Heart left ventricle (tissue), 16 donors: Measurements from ENCODE around the gene TRIM9. TPM values are rescaled to one million over a fixed set of nuclear protein-coding genes. Genes with fewer than 3 reads are reported as not detected.
A peak's percentile ranks its signal among the peaks of the same experiment; 100 is the strongest.

Experiments
- ATAC-seq, 4 donors: fragments of 200-7000 bp; cut with Tn5 transposase; one replicate each; pipeline ENCODE4 v1.9.1; 2020 to 2022; ENCODE audit warnings: moderate library complexity in 4 of 4, mild to moderate bottlenecking in 3 of 4, moderate number of reproducible peaks in 1 of 4
- DNase-seq, 5 donors: peaks; one replicate each; pipeline ENCODE4 v3.0.0-alpha.2; 2020
- H3K27ac ChIP-seq, 12 donors: fragments of 200-600 bp; sonication (generic) in 4 of 12; one replicate each; pipeline versions ENCODE4 v1.5.0 to v1.8.0; 2016 to 2022; ENCODE audit warnings: mild to moderate bottlenecking in 2 of 12
- H3K27me3 ChIP-seq, 9 donors: fragments of 200-600 bp; sonication (generic) in 2 of 9; one replicate each; pipeline versions ENCODE4 v1.5.1 to v1.8.0; 2016 to 2022; ENCODE audit warnings: mild to moderate bottlenecking in 3 of 9
- H3K36me3 ChIP-seq, 9 donors: fragments of 200-600 bp; sonication (generic) in 2 of 9; one replicate each; pipeline versions ENCODE4 v1.5.0 to v1.8.0; 2018 to 2022; ENCODE audit warnings: mild to moderate bottlenecking in 2 of 9
- H3K4me1 ChIP-seq, 12 donors: fragments of 200-600 bp; sonication (generic) in 4 of 12; one replicate each; pipeline versions ENCODE4 v1.5.0 to v1.8.0; 2016 to 2022; ENCODE audit warnings: mild to moderate bottlenecking in 3 of 12
- H3K4me3 ChIP-seq, 12 donors: fragments of 200-600 bp; sonication (generic) in 4 of 12; one replicate each; pipeline versions ENCODE4 v1.5.0 to v1.8.0; 2017 to 2022; ENCODE audit warnings: mild to moderate bottlenecking in 9 of 12, moderate library complexity in 4 of 12
- H3K9me3 ChIP-seq, 12 donors: fragments of 200-600 bp; sonication (generic) in 4 of 12; one replicate each; pipeline versions ENCODE4 v1.5.0 to v1.8.0; 2016 to 2022; ENCODE audit warnings: mild to moderate bottlenecking in 1 of 12
- CTCF ChIP-seq, 12 donors: fragments of 200-600 bp; sonication (generic) in 4 of 12; IDR thresholded peaks; one replicate each; pipeline versions ENCODE4 v1.5.0 to v1.8.0; 2018 to 2022; ENCODE audit warnings: antibody characterized with exemption in 12 of 12, mild to moderate bottlenecking in 5 of 12
- POLR2A ChIP-seq, 2 donors: fragments of 450-650 bp; IDR thresholded peaks; one replicate each; pipeline ENCODE4 v1.6.1; 2017; ENCODE audit warnings: antibody characterized with exemption in 2 of 2, mild to moderate bottlenecking in 2 of 2, moderate library complexity in 2 of 2
- WGBS, 4 donors: extraction: QIAGEN DNeasy Blood & Tissue Kit in 2 of 4; methylation state at CpG; one replicate each; pipeline versions ENCODE4 v1.1.5 to v1.1.7; 2013 to 2018; 5-methylcytosine and 5-hydroxymethylcytosine counted together
- intact Hi-C, 10 donors: fragments of 100-400 bp; cut with DNase I; formaldehyde crosslinking; loops; one replicate each; pipeline versions ENCODE4 v1.11.1 to v1.14.2; 2022
- polyA plus RNA-seq, 2 donors: library from polyadenylated mRNA; stranded (reverse); fragments of 200-250 nt; gene quantifications; one replicate each; pipeline ENCODE4 v1.2.3, GENCODE V29; 2013
- total RNA-seq, 9 donors: library from RNA; depleted of rRNA in 2 of 9; stranded (reverse); fragments of >200 nt in 2 of 9; fragmentation: NEBNext Ultra II Directional in 3 of 9; extraction: Animal tissue kit (Norgen Biotek cat#: 25700) in 3 of 9; gene quantifications; one replicate each; pipeline versions ENCODE4 v1.1.0 to v1.2.4, GENCODE V29; 2016 to 2023
- donor health status: ischemic (EF 13 %, LVEDD 7.1; RV severe dilation, severe dysfunction).
- donor health status: healthy with polysubstance abuse.
- donor health status: DM: no; HTN: yes; CAD: no.
- donor health status: DM: no; HTN: no; CAD: no.
- donor health status: ischemic (EF 25% LVEDD 6.9; RV normal size, moderate dysfunction).
- donor health status: ischemic (EF 25% LVEDD 5.7; RV mildly dilated, moderate dysfunction).
- donor health status: healthy.
- donor health status: DM: yes; HTN: yes; CAD: no.
- donor health status: ischemic (EF 35%, LVEDD 5.7; RV mildly dilated, moderate dysfunction).
- donor health status: nonischemic (EF 11% LVEDD 7.7; RV severe dilation, severe dysfunction).
- donor health status: DM: yes; HTN: yes; CAD: no.
- donor health status: PGD.
- donor health status: ischemic (EF 29% LVEDD 5.4; RV normal size, mild dysfunction).
- donor health status: nonischemic (EF 23%, LVEDD 6.1; RV moderate dilation, normal function).

The TRIM9 gene
- total and polyA plus RNA-seq, 11 donors, result 0.20 to 1.7 (median 0.50) TPM

- H3K4me3 ChIP-seq, result no peak overlapping the region
- WGBS, 4 donors, result 61 to 78% (median 69%) methylated on average over 4 of the region's 4 CpGs
- no peaks in the 10 kb centered on the region for H3K36me3 ChIP-seq
- no peaks in the 10 kb centered on the region for H3K4me1 ChIP-seq
- no peak overlapping the region for H3K27ac ChIP-seq
- TF ChIP-seq CTCF (IDR thresholded peaks at IDR 0.05) (no peak), POLR2A (IDR thresholded peaks at IDR 0.05) (no peak)
- H3K27me3 ChIP-seq, result no peaks in the 10 kb centered on the region
- intact Hi-C loops, result no loop called here
- no peaks in the 10 kb centered on the region for H3K9me3 ChIP-seq
- no peak for ATAC-seq
- no peak for DNase-seq
These were observed 66.5 kb downstream of the TRIM9 start for GRCh38 chr14:51028361-51028760.

GRCh38 chr14:51024377-51024776, 70.5 kb downstream of the TRIM9 start:
- no peaks in the 10 kb centered on the region for H3K36me3 ChIP-seq
- H3K4me3 ChIP-seq, result no peak overlapping the region
- peaks cover 0 to 12% (median 0%) of the 10 kb centered on the region in 12 donors for H3K4me1 ChIP-seq
- no peak for DNase-seq
- intact Hi-C loops, result no loop called here
- no peak for ATAC-seq
- H3K27ac ChIP-seq, result peak overlapping the region in 1 of 12 donors; percentile 32
- H3K27me3 ChIP-seq, result no peaks in the 10 kb centered on the region
- TF ChIP-seq CTCF (IDR thresholded peaks at IDR 0.05) (no peak), POLR2A (IDR thresholded peaks at IDR 0.05) (no peak)
- H3K9me3 ChIP-seq, result no peaks in the 10 kb centered on the region

- peaks cover 0 to 15% (median 0%) of the 10 kb centered on the region in 12 donors for H3K4me1 ChIP-seq
- intact Hi-C loops, result no loop called here
- no peak for TF ChIP-seq CTCF (IDR thresholded peaks at IDR 0.05)
- no peak for TF ChIP-seq POLR2A (IDR thresholded peaks at IDR 0.05)
- DNase-seq (no peak), ATAC-seq (no peak)
- no peaks in the 10 kb centered on the region for H3K36me3 ChIP-seq
- H3K27ac ChIP-seq, result peak overlapping the region in 1 of 12 donors; percentile 32
- H3K4me3 ChIP-seq, result no peak overlapping the region
- no peaks in the 10 kb centered on the region for H3K9me3 ChIP-seq
- H3K27me3 ChIP-seq, result no peaks in the 10 kb centered on the region
- 75 to 88% (median 83%) methylated on average over 3 of the region's 3 CpGs for WGBS, 4 donors
These were observed 70.9 kb downstream of the TRIM9 start for GRCh38 chr14:51023964-51024363.

- no peak for ATAC-seq
- intact Hi-C loops, result no loop called here
These were observed 72.1 kb downstream of the TRIM9 start for GRCh38 chr14:51022769-51023168.

More at GRCh38 chr14:51022769-51023168, 72.1 kb downstream of the TRIM9 start:
- Histone ChIP-seq H3K36me3 (no peaks in the 10 kb centered on the region), H3K27ac (peak overlapping the region in 1 of 12 donors; percentile 32), H3K9me3 (no peaks in the 10 kb centered on the region), H3K4me1 (peaks cover 0 to 20% (median 0%) of the 10 kb centered on the region in 12 donors), H3K27me3 (no peaks in the 10 kb centered on the region), H3K4me3 (no peak overlapping the region)
- no peak for DNase-seq
- TF ChIP-seq POLR2A (IDR thresholded peaks at IDR 0.05) (no peak), CTCF (IDR thresholded peaks at IDR 0.05) (no peak)
- WGBS, 4 donors, result 83 to 98% (median 90%) methylated on average over 4 of the region's 4 CpGs
